HG03378 (cell line): ENCODE results near the gene HSH2D.
"Not testable (repeated sequence)": the region's sequence is repeated elsewhere in the genome, so short reads cannot be mapped to it uniquely, and the experiment has no call there.

ENCODE experiments used
- ATAC-seq: cut with Tn5 transposase; IDR thresholded peaks from one replicate; pipeline ENCODE4 v1.9.1; 2021; ENCODE audit warnings: mild to moderate bottlenecking, moderate library complexity; ENCODE audit not compliant: unreplicated experiment

Gene HSH2D

DNA sequence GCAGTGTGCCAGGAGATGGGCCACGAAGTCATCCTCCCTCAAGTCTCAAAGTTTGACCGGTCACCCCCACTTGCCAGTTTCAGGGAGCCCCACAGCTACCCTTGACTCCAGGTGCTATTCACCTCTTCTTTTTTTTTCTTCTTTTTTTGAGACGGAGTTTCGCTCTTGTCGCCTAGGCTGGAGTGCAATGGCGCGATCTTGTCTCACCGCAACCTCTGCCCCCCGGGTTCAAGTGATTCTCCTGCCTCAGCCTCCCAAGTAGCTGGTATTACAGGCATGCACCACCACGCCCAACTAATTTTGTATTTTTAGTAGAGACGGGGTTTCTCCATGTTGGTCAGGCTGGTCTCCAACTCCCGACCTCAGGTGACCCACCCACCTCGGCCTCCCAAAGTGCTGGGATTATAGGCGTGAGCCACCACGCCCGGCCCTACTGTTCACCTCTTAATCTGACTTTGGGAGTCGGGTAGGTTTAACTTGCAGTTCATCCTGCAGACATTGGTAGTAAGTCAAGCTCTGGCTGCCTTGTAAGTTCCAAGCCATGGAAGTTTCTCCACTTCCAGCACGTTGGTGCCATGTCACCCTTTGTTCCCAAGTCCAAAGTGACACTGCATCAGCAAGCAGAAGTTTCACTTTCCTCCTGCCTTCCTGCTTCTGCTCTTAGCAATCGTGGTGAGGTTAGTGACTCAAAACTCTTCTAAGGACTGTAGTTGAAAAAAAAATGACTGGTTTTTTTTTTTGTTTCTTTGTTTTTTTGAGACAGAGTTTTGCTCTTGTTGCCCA, 24.2 kb upstream of the HSH2D start:
- not testable (repeated sequence) for ATAC-seq

DNA sequence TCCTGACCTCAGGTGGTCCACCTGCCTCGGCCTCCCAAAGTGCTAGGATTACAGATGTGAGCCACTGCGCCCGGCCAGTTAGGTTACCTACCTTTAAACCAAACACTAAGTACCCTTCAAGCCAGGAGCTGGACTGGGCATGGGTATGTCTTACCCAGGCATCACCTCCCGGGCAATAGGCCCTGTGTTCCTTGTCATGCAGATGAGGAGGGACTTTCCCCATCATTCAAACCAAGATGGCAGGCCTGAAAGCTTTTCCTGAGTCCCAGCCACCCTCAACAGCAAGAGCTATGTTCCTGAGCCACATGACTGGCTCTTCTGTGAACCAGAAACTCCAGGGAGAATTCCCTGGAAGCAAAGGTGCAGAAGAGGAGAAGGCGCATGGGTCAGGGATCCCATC, 22.3 kb upstream of the HSH2D start:
- ATAC-seq = no peak

DNA sequence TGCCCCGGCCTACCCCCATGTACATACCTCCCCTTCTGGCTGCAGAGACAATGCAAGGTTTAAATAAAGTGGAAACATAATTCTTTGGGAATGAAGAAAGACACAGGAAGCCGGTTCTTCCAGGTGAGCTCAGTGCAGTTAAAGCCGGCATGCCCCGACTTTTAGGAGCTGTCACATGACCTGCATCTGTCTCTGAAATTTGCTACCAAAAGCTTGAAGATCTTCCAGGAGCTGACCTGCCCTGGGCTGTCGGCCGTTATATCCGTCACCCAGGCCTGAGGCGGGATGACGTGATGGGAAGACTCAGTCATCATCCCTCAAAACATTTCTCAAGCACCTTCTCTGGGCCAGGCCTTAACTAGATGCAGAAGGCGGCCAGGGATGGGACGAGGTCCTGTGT, 21.5 kb upstream of the HSH2D start:
- no peak for ATAC-seq

DNA sequence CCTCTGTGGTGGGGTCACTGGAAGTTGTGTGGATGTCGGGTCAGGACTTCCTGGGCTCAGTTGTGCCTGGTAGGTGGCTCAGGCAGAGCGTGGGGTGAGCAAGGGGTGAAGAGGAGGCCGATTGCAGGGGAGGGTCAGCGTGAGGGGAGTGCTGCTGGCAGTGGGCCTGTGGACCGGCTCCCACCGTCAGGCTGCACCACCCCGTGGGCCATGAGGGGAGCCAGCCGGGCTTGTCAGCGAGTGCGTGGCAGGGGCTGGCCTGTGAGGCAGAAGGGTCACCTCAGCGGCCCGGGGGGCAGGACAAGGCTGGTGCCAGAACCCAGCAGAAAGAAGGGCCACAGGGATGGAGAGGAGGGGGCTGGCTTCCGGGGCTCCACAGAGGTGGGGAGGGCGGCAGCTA, 18.5 kb upstream of the HSH2D start:
- no peak for ATAC-seq

DNA sequence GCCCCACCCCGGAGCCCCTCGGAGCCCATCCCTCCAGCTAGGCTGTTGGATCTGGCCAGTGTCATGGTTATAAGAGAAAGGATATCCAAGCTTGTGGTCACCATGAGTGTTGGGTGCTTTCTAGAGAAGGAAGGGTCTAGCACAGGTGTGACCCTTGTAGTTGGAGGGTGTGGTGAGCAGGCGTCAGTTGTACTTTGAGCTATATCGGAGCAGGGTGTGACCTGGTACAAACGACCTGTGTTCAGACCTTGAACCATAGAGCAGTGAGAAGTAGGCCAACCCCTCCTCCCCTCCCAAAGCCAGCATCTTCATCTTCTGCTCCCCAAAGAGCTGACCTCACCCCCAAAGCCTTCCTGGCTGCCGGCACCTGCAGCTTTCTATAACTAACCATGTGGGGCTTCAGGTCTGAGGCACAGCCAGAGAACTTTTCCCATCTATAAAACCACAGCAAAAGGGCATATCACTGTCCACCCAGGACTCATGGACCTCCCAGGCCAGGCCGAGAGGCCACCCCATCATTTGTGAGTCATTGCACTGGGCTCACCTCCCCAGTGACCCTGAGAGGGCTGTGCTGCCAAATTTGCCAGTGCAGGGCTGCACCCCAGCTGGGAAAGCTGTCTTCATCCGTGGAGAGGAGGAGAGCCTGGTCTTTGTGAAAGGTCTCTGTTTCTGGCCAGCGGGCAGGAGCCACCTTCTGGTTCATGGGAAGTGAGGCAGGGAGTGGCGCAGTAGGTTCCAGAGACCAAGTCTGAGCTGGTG, 17.6 kb upstream of the HSH2D start:
- ATAC-seq = no peak

DNA sequence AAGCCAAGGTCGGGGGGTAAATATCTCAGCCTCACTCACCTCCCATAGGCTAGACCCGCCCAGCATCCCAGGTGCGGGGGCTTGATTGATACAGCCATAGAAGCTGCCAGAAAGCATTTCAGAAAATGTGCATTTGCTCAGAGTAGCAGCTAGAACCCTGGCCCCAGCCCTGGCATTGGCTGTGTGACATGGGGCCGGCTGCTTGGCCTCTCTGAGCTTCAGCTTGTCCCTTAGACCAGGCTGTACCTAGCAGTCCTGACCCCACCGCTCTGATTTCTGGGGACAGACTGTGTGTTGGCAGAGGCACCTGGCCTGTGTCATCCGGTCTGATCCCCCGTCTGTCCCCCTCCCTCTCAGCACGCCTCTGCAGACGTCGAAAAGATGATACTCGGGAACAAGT, 16.4 kb upstream of the HSH2D start:
- no peak for ATAC-seq

DNA sequence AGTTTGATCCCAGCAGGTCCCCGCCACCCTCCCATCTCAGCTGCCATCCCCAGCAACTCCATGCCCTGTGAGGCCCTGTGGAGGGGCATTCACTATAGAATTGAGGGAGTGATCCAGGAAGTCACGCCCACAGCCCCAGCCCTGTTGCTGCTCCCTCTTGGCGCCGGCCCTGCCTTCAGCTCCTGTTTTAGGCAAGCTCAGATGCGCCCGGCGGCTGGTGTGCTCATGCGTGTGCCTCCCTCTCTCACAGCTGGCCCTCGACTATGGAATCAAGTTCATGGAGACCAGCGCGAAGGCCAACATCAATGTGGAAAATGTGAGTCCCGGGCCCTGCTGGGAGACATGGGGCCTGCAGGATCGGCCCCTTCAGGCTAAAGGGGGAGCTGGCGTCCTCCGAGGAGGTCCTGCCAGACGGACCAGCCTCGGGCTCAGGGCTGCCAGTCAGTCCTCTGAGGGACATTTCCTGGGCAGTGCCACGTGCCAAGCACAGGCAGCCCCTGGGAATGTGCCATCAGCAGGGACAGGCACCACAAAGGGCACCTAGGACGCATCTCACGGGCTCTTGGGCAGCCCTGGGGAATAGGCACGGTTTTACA, 15.6 kb upstream of the HSH2D start:
- no peak for ATAC-seq

DNA sequence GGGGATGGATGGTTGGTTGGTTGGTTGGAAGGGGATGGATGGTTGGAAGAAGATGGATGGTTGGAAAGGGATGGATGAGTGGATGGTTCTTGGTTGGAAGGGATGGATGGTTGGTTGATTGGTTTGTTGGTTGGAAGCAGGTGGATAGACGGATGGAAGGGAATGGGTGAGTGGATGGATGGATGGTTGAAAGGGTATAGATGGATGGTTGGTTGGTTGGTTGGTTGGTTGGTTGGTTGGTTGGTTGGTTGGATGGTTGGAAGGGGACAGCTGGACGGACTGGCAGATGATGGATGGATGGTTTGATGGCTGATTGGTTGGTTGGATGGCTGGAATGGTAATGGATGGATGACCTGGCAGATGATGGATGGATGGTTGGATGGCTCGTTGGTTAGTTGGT, 11.8 kb upstream of the HSH2D start:
- no peak for ATAC-seq

DNA sequence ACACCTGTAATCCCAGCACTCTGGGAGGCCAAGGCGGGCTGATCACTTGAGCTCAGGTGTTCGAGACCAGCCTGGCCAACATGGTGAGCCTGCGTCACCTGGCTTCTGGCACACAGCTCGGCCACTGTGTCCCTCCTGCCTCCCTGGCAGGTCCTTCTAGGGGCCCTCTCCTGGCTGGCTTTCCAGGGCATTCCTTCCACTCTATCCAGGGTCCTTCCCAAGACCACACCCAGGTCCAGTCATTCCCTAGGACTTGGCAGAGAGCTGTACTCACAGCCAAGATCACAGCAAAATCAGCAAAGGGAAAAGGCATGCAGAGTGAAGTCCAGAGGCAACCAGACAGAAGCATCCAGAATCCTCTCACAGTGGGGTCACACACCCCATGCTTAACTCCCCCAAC, 9.7 kb upstream of the HSH2D start:
- ATAC-seq = no peak

DNA sequence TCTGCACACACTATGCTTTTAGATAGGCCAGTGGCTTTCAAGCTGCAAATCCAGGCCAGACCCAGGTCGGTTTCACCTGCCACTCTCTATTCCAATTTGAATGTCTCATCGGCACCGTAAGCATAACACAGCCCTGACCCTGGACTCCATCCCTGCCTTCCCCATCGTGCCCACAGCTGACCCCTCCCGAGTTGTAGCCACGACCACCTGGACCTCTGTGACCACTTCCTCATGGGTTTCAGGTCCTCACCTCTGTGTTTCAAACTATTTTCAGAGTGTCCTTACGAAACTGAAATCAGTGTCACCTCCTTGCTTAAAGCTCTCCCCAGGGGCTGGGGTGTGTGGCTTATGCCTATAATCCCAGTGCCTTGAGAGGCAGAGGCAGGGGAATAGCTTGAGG, 9.0 kb upstream of the HSH2D start:
- ATAC-seq = no peak

DNA sequence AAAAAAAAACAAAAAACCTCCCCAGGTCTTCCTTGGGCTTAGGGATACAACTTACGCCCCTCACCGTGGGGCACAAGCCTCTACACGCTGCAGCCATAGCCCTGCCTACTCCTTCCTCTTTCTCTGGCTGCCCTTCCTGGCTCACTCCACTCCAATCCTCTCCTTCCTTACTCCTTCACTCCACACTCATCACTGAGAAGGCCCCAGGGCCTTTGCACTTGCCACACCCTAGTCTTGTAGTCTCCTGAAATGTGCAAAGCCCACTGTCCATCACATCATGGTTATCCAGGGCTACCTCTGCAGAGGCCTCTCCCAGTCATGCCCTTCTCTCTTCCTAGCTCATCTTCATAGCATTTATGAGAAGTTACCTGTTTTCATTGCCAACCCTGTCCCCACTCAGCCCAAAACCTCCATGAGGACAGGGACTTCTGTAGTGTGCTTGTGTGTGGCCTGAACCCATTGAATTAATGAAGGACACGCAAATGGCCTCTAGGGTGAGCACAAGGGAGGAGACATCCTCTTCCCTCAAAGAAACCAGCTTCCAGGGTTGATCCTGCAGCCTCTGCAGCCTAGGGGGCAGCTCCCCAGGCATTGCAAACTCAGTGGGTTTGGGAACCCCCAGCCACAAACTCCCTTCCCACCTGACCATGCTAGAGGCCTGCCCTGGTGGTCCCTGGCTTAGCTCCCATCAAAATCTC, 7.9 kb upstream of the HSH2D start:
- no peak for ATAC-seq

DNA sequence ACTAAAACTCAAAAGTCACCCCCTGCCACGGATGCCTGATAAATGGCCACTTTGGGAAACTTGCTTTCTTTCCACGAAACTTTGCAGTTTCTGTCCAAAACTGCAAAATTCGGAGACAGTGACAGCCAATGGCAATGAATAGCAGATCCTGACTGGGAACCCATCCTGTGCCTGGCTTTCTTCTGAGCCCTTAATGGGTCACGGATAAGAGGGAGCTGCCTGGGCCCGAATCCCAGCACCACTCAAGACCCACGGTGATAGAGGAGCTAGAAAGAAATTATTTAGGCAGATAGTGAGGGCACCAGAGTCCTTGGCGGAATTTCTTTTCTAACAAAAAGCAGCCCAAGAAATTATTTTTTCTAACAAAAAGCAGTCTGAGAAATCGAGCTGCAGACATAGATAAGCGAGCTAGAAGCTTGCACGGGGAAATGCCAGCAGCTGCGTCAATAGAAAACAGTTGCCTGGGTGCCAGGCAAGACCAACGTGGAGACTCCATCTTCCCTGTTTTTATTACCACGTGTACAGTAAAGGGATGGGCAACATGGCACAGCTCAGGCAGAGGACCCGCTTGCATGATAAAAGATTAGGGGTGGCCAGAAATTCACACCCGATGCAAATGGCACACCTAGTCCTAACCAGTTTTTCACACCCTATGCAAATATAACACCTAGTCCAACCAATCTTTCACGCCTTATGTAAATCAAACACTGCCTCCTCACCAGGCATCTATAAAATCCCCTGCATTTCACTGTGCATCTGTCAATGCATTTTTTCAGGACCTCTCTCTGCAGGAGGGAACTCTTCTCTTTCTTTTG, 7.1 kb upstream of the HSH2D start:
- ATAC-seq = no peak

DNA sequence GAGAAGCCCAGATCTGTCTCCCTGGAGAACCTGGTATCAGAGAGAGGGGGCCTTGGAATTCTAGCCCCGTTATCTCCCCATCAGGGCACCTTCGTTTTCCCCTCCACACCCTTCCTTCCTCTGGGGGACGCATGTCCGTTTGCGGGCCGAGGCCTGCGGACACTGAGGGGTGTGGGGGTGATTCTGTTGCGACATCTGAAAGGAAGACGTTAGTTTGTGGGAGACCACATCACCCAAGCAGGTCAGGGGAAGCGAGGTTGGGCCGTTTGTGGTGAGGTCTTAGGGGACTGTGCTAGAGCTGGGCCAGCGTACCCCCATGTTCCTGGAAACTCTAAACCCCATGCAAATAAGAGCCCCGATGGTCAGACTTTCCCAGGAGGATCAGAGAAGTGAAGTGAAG, 3.7 kb upstream of the HSH2D start:
- no peak for ATAC-seq

DNA sequence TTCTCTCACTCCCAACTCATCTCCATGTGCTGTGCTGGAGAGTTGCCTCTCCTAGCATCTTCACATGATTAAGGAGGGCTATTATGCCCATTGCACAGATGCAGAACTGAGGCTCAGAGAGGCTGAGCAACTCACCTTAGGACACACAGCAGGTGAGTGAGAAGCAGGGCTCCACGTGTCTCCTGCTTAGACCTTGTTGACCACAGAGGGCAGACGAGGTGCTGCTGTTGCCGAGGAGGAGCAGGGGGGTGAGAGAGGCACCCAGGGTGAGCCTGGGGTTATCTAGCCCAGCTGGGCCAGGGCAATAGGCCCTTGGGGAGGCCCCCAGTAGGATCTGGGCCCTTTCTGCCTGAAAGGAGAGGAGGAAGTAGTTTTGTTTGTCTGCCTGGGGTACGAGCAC, 2.4 kb upstream of the HSH2D start:
- no peak for ATAC-seq

DNA sequence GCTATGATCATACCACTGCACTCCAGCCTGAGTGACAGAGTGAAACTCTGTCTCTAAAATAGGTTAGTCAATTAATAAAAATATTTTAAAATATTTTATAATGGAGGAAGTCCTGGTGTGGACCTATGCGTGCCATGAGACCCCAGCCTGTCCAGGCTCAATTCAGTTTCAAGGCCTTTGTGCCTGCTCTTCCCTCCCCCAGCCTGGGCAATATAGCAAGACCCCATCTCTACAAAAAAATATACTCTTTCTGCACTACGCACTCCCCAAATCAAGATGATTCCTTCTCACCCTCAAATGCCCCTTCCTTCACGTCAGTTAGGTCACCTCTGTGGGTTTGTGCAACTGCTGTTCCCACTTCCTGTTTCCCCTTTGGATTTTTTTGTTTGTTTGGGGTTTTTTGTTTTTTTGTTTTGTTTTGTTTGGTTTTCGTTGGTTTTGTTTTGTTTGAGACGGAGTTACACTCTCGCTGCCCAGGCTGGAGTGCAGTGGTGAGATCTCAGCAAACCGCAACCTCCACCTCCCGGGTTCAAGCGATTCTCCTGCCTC, 1.4 kb upstream of the HSH2D start:
- ATAC-seq = no peak

DNA sequence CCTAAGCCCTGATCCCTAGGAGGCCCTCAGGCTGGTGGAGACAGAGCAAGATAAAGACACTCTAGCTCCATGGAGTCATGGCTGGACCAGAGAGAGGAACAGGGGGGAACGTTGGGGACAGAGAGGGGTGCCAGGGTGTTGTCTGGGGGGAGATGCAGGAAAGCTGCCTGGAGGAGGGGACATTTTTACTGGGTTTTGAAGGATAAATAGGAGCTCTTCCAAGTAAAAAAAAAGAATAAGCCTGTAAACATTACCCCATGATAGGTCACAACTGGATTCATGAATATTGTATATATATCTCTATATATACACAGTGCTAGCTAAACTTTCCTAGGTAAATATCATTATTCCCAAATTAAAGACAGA, 714 bp downstream of the HSH2D start:
- ATAC-seq = no peak

DNA sequence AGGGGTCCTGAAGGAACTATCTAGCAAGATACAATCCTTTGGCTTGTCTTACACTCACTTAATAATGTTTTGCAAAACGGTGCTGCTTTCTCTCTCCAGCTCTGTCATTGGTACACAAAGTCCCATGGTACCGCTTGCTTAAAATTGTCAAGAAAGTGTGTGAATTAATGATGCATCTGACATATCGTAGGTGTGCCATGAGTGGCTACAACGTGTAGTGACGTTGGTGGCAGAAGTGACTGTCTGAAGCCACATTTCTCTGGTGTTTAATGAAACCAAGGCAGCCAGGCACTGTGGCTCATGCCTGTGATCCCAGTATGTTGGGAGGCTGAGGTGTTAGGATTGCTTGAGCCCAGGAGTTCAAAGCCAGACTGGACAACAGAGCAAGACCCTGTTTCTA, 2.6 kb downstream of the HSH2D start:
- no peak for ATAC-seq

DNA sequence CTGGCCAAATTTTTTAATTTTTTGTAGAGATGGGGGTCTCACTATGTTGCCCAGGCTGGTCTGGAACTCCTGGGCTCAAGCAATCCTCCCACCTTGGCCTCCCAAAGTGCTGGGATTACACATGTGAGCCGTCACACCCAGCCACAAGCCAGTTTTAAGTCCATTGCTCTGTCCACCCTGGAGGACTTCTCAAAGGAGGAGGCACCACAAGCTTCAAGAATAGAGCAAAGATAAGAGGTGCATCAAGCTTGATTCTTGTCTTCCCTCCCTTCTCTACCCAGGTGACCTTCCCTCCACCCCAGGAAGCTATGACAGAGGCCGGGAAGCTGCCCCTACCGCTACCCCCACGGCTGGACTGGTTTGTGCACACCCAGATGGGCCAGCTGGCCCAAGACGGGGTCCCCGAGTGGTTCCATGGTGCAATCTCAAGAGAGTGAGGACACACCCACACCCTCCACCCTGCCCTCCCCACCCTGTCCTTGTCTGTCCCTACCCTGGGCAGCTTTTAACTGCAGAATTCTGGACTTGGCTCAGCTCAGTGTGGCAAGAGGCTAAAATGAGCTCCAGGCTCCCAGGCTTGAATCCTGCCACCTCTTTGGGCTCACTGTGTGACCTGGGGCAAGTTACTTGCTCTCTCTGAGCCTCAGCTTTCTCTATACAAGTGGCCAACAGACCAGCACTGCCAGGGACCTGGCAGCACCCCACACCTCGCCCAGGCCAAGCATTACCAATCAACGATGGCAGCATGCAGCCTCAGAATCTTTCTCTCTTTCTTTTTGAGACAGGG, 5.2 kb downstream of the HSH2D start:
- ATAC-seq = no peak

DNA sequence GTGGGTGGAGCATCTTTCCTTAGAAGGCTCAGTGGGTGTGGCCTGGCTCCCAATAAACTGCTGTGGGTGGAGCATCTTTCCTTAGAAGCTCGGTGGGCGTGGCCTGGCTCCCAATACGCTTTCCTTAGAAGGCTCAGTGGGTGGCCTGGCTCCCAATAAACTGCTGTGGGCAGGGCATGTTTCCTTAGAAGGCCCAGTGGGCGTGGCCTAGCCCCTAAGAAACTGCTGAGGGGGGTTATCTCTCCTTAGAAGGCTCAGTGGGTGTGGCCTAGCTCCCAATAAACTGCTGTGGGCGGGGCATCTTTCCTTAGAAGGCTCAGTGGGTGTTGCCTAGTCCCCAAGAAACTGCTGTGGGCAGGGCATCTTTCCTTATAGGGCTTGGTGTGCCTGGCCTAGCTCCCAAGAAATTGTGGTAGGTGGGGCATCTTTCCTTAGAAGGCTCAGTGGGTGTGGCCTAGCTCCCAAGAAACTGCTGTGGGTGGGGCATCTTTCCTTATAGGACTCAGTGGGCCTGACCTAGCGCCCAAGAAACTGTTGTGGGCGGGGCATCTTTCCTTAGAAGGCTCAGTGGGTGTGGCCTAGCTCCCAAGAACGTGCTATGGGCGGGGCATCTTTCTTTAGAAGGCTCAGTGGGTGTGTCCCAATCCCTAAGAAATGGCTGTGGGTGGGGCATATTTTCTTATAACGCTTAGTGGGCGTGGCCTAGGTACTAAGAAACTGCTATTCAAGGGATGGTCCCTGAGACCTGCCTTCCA, 10.3 kb downstream of the HSH2D start:
- no peak for ATAC-seq
